ENCODE measurements around the gene MMS19.

Gene MMS19

GRCh38 chr10:97463363-97464132, 34.7 kb downstream of the MMS19 start:
- peak in 1 of 2 donors; percentile 47 for ATAC-seq

GRCh38 chr10:97462309-97462708, 35.9 kb downstream of the MMS19 start:
- ATAC-seq, result no peak

- no peak for ATAC-seq
These were observed 38.3 kb downstream of the MMS19 start for GRCh38 chr10:97459933-97460332.

GRCh38 chr10:97459111-97459510, 39.1 kb downstream of the MMS19 start:
- ATAC-seq, result no peak

- ATAC-seq, result no peak
These were observed 41.5 kb downstream of the MMS19 start for GRCh38 chr10:97456686-97457065.

GRCh38 chr10:97456034-97456685, 42.1 kb downstream of the MMS19 start:
- ATAC-seq, result no peak

- ATAC-seq, result peak; percentile 82 to 85
These were observed 43.7 kb downstream of the MMS19 start for GRCh38 chr10:97454330-97455036.

- ATAC-seq, result no peak
These were observed 45.9 kb downstream of the MMS19 start for GRCh38 chr10:97452352-97452751.

- no peak for ATAC-seq
These were observed 46.6 kb downstream of the MMS19 start for GRCh38 chr10:97451605-97452004.

- no peak for ATAC-seq
These were observed 47.4 kb downstream of the MMS19 start for GRCh38 chr10:97450828-97451227.

- ATAC-seq, result peak; percentile 91 to 94
These were observed 52.2 kb downstream of the MMS19 start, which contains the start of the genes EXOSC1 and ZDHHC16 for GRCh38 chr10:97445722-97446639. Gene EXOSC1, minus strand, starts transcription at chr10:97446006. Its CDS starts 21 bp downstream, at chr10:97445985. Gene ZDHHC16, plus strand, starts transcription at chr10:97446175. Its CDS starts 5,501 bp downstream, at chr10:97451676.

GRCh38 chr10:97445357-97445721, 52.9 kb downstream of the MMS19 start:
- no peak for ATAC-seq

- ATAC-seq, result peak; percentile 22 to 54
These were observed 54.0 kb downstream of the MMS19 start for GRCh38 chr10:97444212-97444611.

- ATAC-seq, result no peak
These were observed 55.9 kb downstream of the MMS19 start for GRCh38 chr10:97442277-97442676.

- ATAC-seq, result no peak
These were observed 63.0 kb downstream of the MMS19 start for GRCh38 chr10:97435211-97435610.

- no peak for ATAC-seq
These were observed 63.7 kb downstream of the MMS19 start for GRCh38 chr10:97434557-97434956.

- peak in 1 of 2 donors; percentile 12 for ATAC-seq
These were observed 64.2 kb downstream of the MMS19 start for GRCh38 chr10:97434055-97434454.

GRCh38 chr10:97428572-97428981, 69.6 kb downstream of the MMS19 start:
- peak in 1 of 2 donors; percentile 8 for ATAC-seq

GRCh38 chr10:97427571-97428179, 70.5 kb downstream of the MMS19 start:
- ATAC-seq, result peak; percentile 45 to 59

- ATAC-seq, result no peak
These were observed 71.2 kb downstream of the MMS19 start for GRCh38 chr10:97426776-97427570.

All from activated CD4-positive, CD25-positive, alpha-beta regulatory T cell treated with anti-CD3 and anti-CD28 coated beads, Interleukin-2, amount 50 U/mL, for 24 hours (primary cell).